LNCAP (cell line): ENCODE results near the gene USP10.

Experiments
- TF ChIP-seq, protein P1 (sequence below): fragments of 450-650 bp; IDR thresholded peaks from 2 replicates; pipeline ENCODE4 v1.5.1; 2017; ENCODE audit warnings: mild to moderate bottlenecking

USP10 gene

DNA sequence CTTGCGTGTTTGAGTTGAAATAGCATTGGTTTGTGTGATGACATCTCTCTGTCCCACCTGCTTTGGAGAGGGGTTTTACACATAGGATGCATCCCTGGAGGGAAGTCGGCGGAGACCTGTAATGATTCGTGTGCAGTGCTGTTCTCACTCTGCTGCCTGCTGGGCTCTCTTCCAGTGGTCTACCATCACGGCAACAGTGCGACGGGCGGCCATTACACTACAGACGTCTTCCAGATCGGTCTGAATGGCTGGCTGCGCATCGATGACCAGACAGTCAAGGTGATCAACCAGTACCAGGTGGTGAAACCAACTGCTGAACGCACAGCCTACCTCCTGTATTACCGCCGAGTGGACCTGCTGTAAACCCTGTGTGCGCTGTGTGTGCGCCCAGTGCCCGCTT, 78.9 kb downstream of the USP10 start:
- TF ChIP-seq, protein P1, sequence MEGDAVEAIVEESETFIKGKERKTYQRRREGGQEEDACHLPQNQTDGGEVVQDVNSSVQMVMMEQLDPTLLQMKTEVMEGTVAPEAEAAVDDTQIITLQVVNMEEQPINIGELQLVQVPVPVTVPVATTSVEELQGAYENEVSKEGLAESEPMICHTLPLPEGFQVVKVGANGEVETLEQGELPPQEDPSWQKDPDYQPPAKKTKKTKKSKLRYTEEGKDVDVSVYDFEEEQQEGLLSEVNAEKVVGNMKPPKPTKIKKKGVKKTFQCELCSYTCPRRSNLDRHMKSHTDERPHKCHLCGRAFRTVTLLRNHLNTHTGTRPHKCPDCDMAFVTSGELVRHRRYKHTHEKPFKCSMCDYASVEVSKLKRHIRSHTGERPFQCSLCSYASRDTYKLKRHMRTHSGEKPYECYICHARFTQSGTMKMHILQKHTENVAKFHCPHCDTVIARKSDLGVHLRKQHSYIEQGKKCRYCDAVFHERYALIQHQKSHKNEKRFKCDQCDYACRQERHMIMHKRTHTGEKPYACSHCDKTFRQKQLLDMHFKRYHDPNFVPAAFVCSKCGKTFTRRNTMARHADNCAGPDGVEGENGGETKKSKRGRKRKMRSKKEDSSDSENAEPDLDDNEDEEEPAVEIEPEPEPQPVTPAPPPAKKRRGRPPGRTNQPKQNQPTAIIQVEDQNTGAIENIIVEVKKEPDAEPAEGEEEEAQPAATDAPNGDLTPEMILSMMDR: no peak

GRCh38 chr16:84780063-84780462, 80.3 kb downstream of the USP10 start:
- TF ChIP-seq, protein P1: no peak

DNA sequence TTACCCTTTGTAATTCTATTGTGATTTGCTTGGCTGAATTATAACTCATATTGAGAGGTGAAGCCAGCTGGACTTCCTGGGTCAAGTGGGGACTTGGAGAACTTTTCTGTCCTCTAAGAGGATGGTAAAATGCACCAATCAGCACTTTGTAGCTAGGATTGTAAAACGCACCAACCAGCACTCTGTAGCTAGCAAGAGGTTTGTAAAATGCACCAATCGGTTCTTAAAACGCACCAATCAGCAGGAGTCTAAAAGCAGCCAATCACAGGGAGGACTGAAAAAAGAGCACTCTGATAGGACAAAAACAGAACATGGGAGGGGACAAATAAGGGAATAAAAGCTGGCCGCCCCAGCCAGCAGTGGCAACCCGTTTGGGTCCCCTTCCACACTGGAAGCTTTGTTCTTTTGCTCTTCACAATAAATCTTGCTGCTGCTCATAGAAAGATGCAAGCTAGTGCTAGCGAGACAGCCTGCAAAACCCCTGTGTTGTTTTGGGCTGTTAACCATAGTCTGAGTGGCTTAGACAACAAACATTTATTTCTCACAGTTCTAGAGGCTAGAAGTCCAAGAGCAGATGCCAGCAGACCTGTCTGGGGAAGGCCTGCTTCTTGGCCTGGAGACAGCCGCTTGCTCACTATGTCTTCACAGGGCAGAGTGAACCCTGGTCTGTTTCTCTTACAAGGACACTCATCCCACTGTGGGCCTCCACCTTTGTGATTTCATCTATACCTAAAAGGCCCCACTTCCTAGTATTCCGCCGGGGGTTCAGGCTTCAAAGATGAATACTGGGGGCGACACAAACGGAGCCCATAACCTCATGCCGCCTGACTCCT, 81.0 kb downstream of the USP10 start:
- TF ChIP-seq, protein P1: no peak

DNA sequence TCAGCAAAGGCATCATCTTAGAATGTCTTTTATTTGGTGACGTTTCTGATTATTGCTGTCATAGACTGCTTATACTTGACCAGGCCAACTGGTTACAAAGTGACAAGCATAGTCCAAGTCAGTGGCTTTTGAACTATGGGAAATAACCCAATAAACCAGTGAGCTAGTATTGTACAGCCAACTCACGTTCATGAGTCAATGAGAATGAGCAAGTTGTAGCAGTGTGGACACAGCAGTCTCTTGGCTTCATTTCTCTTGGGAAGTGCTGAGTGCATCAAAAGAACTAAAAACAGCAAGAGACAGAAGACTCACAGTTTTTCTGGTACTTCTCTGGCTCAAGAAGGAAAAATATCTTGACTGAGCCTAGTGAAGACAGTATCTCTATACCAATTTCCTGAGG, 83.0 kb downstream of the USP10 start:
- TF ChIP-seq, protein P1: no peak

- TF ChIP-seq, protein P1: no peak
Observed at GRCh38 chr16:84785843-84786581, 86.2 kb downstream of the USP10 start.

DNA sequence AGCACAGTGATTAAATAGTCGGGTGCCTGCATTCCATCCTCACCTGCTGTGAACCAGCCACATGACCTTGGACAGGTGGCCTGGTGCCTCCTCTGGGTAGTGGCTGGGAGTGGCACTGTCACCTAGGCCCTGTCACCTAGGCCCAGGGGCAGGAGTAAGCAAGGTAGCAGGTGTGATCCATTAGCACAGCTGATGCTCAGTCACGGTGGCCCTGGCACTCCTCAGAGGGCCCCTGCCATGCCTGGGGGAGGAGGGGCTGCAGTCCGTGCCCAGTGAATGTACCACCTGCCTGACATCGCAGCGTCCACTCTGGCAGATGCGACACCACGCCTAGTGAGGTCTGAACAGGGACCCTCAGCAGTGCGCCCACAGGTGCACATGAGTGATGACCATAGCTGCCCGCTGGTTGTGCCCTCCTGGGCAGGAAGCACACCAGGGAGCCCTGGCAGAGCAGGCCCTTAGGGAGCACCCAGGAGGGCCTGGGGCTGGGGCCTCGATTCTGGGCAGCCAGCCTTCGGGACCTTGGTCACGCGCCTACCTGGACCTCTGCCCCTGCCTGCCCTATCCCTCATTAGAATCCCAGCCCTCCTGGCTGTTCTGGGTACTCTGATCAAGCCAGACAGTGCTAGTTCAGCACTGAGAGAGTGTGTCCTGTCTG, 86.9 kb downstream of the USP10 start:
- TF ChIP-seq, protein P1: no peak

DNA sequence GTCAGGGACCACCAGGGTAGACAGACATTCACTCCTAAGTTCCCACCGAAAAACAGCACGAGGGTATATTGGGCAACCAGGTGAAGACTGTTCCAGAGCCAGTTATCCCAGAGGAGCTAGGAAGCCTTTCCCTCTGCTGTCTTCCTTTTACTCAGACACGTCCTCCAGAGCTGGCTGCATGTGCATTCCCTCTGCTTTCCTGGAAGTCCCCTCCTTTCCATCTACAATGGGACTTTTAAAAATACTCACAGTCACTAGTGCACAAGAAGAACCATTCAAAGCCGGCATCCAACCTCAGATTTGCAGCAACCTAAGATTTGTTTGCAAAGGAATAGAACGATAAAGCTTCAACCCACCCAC, 87.4 kb downstream of the USP10 start:
- TF ChIP-seq, protein P1: no peak
